GM18909 (cell line): ENCODE data around the gene HEPACAM2.
A peak's percentile ranks its signal among the peaks of the same experiment; 100 is the strongest.

ENCODE experiments used
- ATAC-seq: cut with Tn5 transposase; IDR thresholded peaks from one replicate; pipeline ENCODE4 v1.9.1; 2021; ENCODE audit warnings: mild to moderate bottlenecking; ENCODE audit not compliant: unreplicated experiment, poor library complexity

The HEPACAM2 gene

GRCh38 chr7:93226310-93226709, at the start of gene HEPACAM2:
TSS of gene HEPACAM2 (minus strand) at chr7:93226469.
- no peak for ATAC-seq

- ATAC-seq = no peak
Observed at GRCh38 chr7:93265220-93265619, 39.0 kb upstream of the HEPACAM2 start.

- no peak for ATAC-seq
Observed at GRCh38 chr7:93262535-93262934, 36.3 kb upstream of the HEPACAM2 start.

GRCh38 chr7:93258661-93259060, 32.4 kb upstream of the HEPACAM2 start:
- ATAC-seq = no peak

GRCh38 chr7:93249491-93250148, 23.4 kb upstream of the HEPACAM2 start:
- ATAC-seq = no peak

GRCh38 chr7:93245525-93246432, 19.5 kb upstream of the HEPACAM2 start:
- ATAC-seq = no peak

- no peak for ATAC-seq
Observed at GRCh38 chr7:93242106-93242505, 15.8 kb upstream of the HEPACAM2 start.

GRCh38 chr7:93239824-93240223, 13.6 kb upstream of the HEPACAM2 start:
- ATAC-seq = no peak

- ATAC-seq = no peak
Observed at GRCh38 chr7:93238748-93239147, 12.5 kb upstream of the HEPACAM2 start.

- ATAC-seq = no peak
Observed at GRCh38 chr7:93238131-93238530, 11.9 kb upstream of the HEPACAM2 start.

- no peak for ATAC-seq
Observed at GRCh38 chr7:93235541-93235940, 9.3 kb upstream of the HEPACAM2 start.

GRCh38 chr7:93232673-93233018, 6.4 kb upstream of the HEPACAM2 start:
- ATAC-seq = peak; percentile 8

- ATAC-seq = peak; percentile 99
Observed at GRCh38 chr7:93231799-93232672, 5.8 kb upstream of the HEPACAM2 start, which contains the start of gene VPS50. TSS of gene VPS50 (plus strand) at chr7:93232366. CDS start at chr7:93232468, 102 bp downstream.

GRCh38 chr7:93231259-93231658, 5.0 kb upstream of the HEPACAM2 start:
- ATAC-seq = no peak

- ATAC-seq = peak; percentile 29
Observed at GRCh38 chr7:93228302-93228701, 2.0 kb upstream of the HEPACAM2 start.

- ATAC-seq = no peak
Observed at GRCh38 chr7:93219868-93220267, 6.4 kb downstream of the HEPACAM2 start.

GRCh38 chr7:93218997-93219827, 7.1 kb downstream of the HEPACAM2 start:
- ATAC-seq = no peak

- no peak for ATAC-seq
Observed at GRCh38 chr7:93212881-93213280, 13.4 kb downstream of the HEPACAM2 start.

GRCh38 chr7:93211228-93211818, 14.9 kb downstream of the HEPACAM2 start:
- no peak for ATAC-seq
